Tibial artery (tissue), 4 donors: Measurements from ENCODE around the gene CDH4.

Experiments used
- DNase-seq, 2 donors: peaks; one replicate each; pipeline ENCODE4 v3.0.0-alpha.2; 2019
- H3K27ac ChIP-seq, 2 donors: fragments of 200-600 bp; sonication (generic) in 1 of 2; 1 replicate in 1 of 2; 2 replicates in 1 of 2; pipeline ENCODE4 v1.5.1; 2018 to 2019; ENCODE audit warnings: mild to moderate bottlenecking in 1 of 2
- H3K27me3 ChIP-seq, 2 donors: fragments of 200-600 bp; sonication (generic) in 1 of 2; one replicate each; pipeline versions ENCODE4 v1.5.1 to v1.6.0; 2016 to 2019
- H3K36me3 ChIP-seq, 3 donors: fragments of 200-600 bp; sonication (generic) in 2 of 3; one replicate each; pipeline ENCODE4 v1.5.1; 2016 to 2019; ENCODE audit warnings: mild to moderate bottlenecking in 2 of 3
- H3K4me1 ChIP-seq, 4 donors: fragments of 200-600 bp; sonication (generic) in 2 of 4; 1 replicate in 3 of 4; 2 replicates in 1 of 4; pipeline ENCODE4 v1.5.1; 2016 to 2019
- H3K4me3 ChIP-seq, 2 donors: fragments of 200-600 bp; sonication (generic) in 1 of 2; 1 replicate in 1 of 2; 2 replicates in 1 of 2; pipeline ENCODE4 v1.5.1; 2018 to 2019; ENCODE audit warnings: mild to moderate bottlenecking in 2 of 2
- H3K9me3 ChIP-seq, 3 donors: fragments of 200-600 bp; sonication (generic) in 1 of 3; one replicate each; pipeline ENCODE4 v1.5.1; 2016 to 2019
- intact Hi-C: fragments of 100-400 bp; cut with DNase I; formaldehyde crosslinking; loops from one replicate; pipeline ENCODE4 v1.15.0; 2023; ENCODE audit warnings: low total_unique reads
- TF ChIP-seq, protein P1 (sequence below), 2 experiments: fragments of 200-600 bp in 1 of 2; fragments of 450-650 bp in 1 of 2; IDR thresholded peaks; one replicate each; pipeline ENCODE4 v1.5.1; 2017 to 2019; ENCODE audit warnings: antibody characterized with exemption in 2 of 2, mild to moderate bottlenecking in 1 of 2, moderate library complexity in 1 of 2

Gene CDH4

DNA sequence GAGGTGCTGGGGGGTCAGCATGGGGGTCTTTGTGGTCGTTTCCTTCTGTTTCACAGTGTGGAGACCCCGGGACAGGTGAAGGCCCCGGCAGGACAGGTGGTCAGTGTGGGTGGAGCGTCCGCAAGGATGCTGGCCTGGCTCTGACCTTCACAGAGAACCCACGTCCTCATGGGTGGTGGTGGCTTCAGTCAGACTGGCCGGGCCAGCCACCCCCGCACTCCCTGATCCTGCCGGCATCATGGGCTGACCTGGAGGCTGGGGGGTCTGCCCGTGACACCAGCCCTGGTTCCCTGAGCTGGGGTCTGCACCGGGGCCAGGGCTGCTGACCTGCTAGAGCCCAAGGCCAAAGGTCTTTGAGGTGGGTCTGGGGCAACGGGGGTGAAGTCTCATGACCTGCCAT is 41.9 kb downstream of the CDH4 start:
- Histone ChIP-seq H3K9me3 (no peaks in the 10 kb centered on the region), H3K27me3 (peaks cover 0 to 14% of the 10 kb centered on the region in 2 donors), H3K4me3 (no peak overlapping the region), H3K4me1 (no peaks in the 10 kb centered on the region), H3K27ac (no peak overlapping the region), H3K36me3 (no peaks in the 10 kb centered on the region)
- no peak for DNase-seq
- TF ChIP-seq, protein P1, sequence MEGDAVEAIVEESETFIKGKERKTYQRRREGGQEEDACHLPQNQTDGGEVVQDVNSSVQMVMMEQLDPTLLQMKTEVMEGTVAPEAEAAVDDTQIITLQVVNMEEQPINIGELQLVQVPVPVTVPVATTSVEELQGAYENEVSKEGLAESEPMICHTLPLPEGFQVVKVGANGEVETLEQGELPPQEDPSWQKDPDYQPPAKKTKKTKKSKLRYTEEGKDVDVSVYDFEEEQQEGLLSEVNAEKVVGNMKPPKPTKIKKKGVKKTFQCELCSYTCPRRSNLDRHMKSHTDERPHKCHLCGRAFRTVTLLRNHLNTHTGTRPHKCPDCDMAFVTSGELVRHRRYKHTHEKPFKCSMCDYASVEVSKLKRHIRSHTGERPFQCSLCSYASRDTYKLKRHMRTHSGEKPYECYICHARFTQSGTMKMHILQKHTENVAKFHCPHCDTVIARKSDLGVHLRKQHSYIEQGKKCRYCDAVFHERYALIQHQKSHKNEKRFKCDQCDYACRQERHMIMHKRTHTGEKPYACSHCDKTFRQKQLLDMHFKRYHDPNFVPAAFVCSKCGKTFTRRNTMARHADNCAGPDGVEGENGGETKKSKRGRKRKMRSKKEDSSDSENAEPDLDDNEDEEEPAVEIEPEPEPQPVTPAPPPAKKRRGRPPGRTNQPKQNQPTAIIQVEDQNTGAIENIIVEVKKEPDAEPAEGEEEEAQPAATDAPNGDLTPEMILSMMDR (IDR thresholded peaks at IDR 0.05), result no peak
- intact Hi-C loops, result no loop called here

DNA sequence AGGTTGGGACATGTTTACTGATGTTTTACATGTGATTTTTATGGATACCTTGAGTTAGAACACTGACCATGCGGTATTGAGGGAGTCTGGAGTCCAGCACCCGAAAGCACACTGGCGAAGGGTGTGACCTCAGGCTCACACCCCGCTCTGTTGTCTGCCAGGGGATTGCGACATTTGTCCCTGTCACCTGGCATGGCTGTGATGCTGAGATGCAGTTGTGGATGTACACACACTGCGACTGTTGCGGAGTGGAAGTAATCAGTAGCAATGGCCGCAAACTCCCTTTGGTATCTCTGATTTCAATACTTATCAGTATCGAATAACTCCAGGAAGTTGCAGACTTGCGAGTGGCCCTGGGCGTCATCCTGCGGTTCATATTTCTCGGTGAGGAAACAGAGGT is 43.2 kb downstream of the CDH4 start:
- no peaks in the 10 kb centered on the region for H3K4me1 ChIP-seq
- intact Hi-C loops, result no loop called here
- H3K27ac ChIP-seq, result no peak overlapping the region

GRCh38 chr20:61295682-61296628 is 43.9 kb downstream of the CDH4 start:
- no peak overlapping the region for H3K27ac ChIP-seq
- no peaks in the 10 kb centered on the region for H3K4me1 ChIP-seq
- TF ChIP-seq, protein P1 (IDR thresholded peaks at IDR 0.05), result no peak
- intact Hi-C loops, result no loop called here
- H3K36me3 ChIP-seq, result no peaks in the 10 kb centered on the region
- H3K27me3 ChIP-seq, result peaks cover 0 to 18% of the 10 kb centered on the region in 2 donors
- DNase-seq, result no peak
- H3K4me3 ChIP-seq, result no peak overlapping the region
- no peaks in the 10 kb centered on the region for H3K9me3 ChIP-seq

More for the DNA sequence above, 43.2 kb downstream of the CDH4 start:
- Histone ChIP-seq H3K36me3 (no peaks in the 10 kb centered on the region), H3K4me3 (no peak overlapping the region), H3K9me3 (no peaks in the 10 kb centered on the region), H3K27me3 (peaks cover 0 to 11% of the 10 kb centered on the region in 2 donors)
- TF ChIP-seq, protein P1 (IDR thresholded peaks at IDR 0.05), result no peak
- DNase-seq, result no peak

- H3K4me1 ChIP-seq, result no peaks in the 10 kb centered on the region
- H3K27me3 ChIP-seq, result peaks cover 0 to 21% of the 10 kb centered on the region in 2 donors
- H3K9me3 ChIP-seq, result no peaks in the 10 kb centered on the region
- DNase-seq, result no peak
- H3K27ac ChIP-seq, result no peak overlapping the region
- TF ChIP-seq, protein P1 (IDR thresholded peaks at IDR 0.05), result no peak
- H3K36me3 ChIP-seq, result no peaks in the 10 kb centered on the region
- H3K4me3 ChIP-seq, result no peak overlapping the region
- intact Hi-C loops, result no loop called here
Observed at GRCh38 chr20:61296629-61297019, 44.6 kb downstream of the CDH4 start.

- intact Hi-C loops, result no loop called here
- Histone ChIP-seq H3K27me3 (peaks cover 0 to 21% of the 10 kb centered on the region in 2 donors), H3K9me3 (no peaks in the 10 kb centered on the region), H3K36me3 (no peaks in the 10 kb centered on the region), H3K4me1 (no peaks in the 10 kb centered on the region), H3K4me3 (no peak overlapping the region), H3K27ac (no peak overlapping the region)
- TF ChIP-seq, protein P1 (IDR thresholded peaks at IDR 0.05), result no peak
- no peak for DNase-seq
Observed at GRCh38 chr20:61297491-61297890, 45.4 kb downstream of the CDH4 start.
